K562 (cell line): ENCODE results near the gene ARMH3.

Experiments used
- CBFB ChIP-seq: sonication (generic); formaldehyde crosslinking; IDR thresholded peaks from 2 replicates; pipeline ENCODE4 v1.4.0; 2020; ENCODE audit warnings: mild to moderate bottlenecking, missing genetic modification reagents
- FOS ChIP-seq: IDR thresholded peaks from 3 replicates; pipeline ENCODE4 v1.6.1; 2011; ENCODE audit not compliant: insufficient read length; ENCODE audit errors: extremely low read depth
- FOXK1 ChIP-seq: sonication (generic); formaldehyde crosslinking; IDR thresholded peaks from 2 replicates; pipeline ENCODE4 v1.8.0; 2022; ENCODE audit warnings: missing genetic modification reagents, mild to moderate bottlenecking, borderline replicate concordance
- HDAC2 ChIP-seq: fragments of 450-650 bp; IDR thresholded peaks from 2 replicates; pipeline ENCODE4 v1.6.1; 2016; ENCODE audit warnings: mild to moderate bottlenecking
- IRF1 ChIP-seq: sonication (generic); formaldehyde crosslinking; IDR thresholded peaks from 2 replicates; pipeline ENCODE4 v1.8.0; 2022; ENCODE audit warnings: missing genetic modification reagents, mild to moderate bottlenecking, borderline replicate concordance
- KAT8 ChIP-seq: fragments of 450-650 bp; IDR thresholded peaks from 2 replicates; pipeline ENCODE4 v1.6.1; 2016; ENCODE audit warnings: low read depth, mild to moderate bottlenecking
- POU5F1 ChIP-seq: fragments of 150-350 bp; IDR thresholded peaks from 2 replicates; pipeline ENCODE4 v1.6.1; 2014; ENCODE audit warnings: borderline replicate concordance, low read length, low read depth, mild to moderate bottlenecking; ENCODE audit not compliant: partially characterized antibody
- TARDBP ChIP-seq: fragments of 450-650 bp; IDR thresholded peaks from 2 replicates; pipeline ENCODE4 v1.6.1; 2016
- ZBTB2 ChIP-seq: fragments of 450-650 bp; IDR thresholded peaks from 2 replicates; pipeline ENCODE4 v1.6.1; 2016; ENCODE audit warnings: antibody characterized with exemption
- ZC3H11A ChIP-seq: IDR thresholded peaks from 2 replicates; pipeline ENCODE4 v1.6.1; 2012; ENCODE audit warnings: low read depth, low read length, improper control_type of control experiment
- ZNF780A ChIP-seq: fragments of 250-450 bp; sonication (Bioruptor Pico); IDR thresholded peaks from 2 replicates; pipeline ENCODE4 v1.5.0; 2021; ENCODE audit warnings: mild to moderate bottlenecking

- TF ChIP-seq FOS (no peak), FOXK1 (no peak), ZNF780A (CRISPR knock-in tag) (no peak), ZC3H11A (no peak), HDAC2 (no peak), ZBTB2 (no peak), POU5F1 (no peak), CBFB (no peak), KAT8 (no peak), TARDBP (no peak), IRF1 (CRISPR knock-in tag) (no peak)
Observed at GRCh38 chr10:102045292-102045691, 10.7 kb downstream of the ARMH3 start.
